Cerebellar nuclear complex (tissue), 1 donor: ENCODE results near the gene TMC1.
"Not testable (repeated sequence)": the region's sequence is repeated elsewhere in the genome, so short reads cannot be mapped to it uniquely, and the experiment has no call there.

Experiments used
- DNase-seq, 2 experiments: peaks; one replicate each; lab custom pipeline; 2025; lab: John Stamatoyannopoulos, UW

Gene TMC1

GRCh38 chr9:72521416-72521815 lies at the start of gene TMC1:
Gene TMC1 (plus strand): TSS chr9:72521608. CDS start chr9:72648649, 127,041 bp downstream.
- DNase-seq, result not testable (repeated sequence)

GRCh38 chr9:72473474-72474261 lies 47.7 kb upstream of the TMC1 start:
- DNase-seq, result no peak

- no peak for DNase-seq
These were observed 46.7 kb upstream of the TMC1 start for GRCh38 chr9:72474676-72475075.

DNA sequence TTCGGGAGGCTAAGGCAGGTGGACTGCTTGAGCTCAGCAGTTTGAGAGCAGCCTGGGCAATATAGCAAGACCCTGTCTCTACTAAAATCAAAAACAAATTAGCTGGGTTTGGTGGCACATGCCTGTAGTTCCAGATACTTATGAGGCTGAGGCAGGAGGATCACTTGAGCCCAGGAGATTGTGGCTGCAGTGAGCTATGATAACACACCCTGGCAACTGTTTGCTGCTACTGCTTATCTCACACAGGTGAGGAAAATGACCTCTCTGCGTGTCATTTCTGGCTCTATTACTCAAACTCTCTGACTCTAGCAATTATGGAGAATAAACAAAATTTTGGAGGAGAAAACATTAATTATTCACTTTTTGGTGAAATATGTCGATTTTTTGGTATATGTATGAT lies 45.3 kb upstream of the TMC1 start:
- no peak for DNase-seq

- DNase-seq, result no peak
These were observed 44.6 kb upstream of the TMC1 start for GRCh38 chr9:72476617-72477437.

DNA sequence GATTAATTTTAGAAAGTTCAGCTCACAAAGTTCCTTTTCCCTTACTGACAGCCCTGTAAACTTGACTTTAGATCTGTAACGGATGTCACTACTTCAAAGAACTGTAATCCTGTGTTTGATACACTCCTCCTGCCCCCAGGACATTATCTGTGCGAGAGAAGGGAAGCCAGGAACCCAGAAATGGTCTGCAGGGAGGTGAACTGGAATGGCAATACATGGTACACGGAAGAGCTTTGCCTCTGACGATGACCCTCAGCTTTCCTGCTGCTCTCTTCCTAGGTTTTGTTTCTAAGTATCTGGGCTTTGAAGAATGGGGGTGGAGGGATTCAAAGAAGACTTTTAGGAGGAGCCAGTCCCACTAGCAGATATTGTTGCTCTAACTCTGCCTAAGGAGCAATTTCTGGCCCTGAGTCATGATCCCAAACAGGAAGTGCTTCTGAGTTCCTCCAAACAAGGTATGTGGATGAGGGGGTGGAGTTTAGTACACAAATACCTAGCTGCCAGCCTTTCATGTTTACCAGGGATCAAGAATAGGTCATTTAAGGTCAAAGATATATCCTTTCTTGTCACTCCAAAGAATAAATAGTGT lies 43.4 kb upstream of the TMC1 start:
- DNase-seq, result no peak

- DNase-seq, result no peak
These were observed 42.4 kb upstream of the TMC1 start for GRCh38 chr9:72478966-72479365.

- not testable (repeated sequence) for DNase-seq
These were observed 41.1 kb upstream of the TMC1 start for GRCh38 chr9:72480261-72480660.

DNA sequence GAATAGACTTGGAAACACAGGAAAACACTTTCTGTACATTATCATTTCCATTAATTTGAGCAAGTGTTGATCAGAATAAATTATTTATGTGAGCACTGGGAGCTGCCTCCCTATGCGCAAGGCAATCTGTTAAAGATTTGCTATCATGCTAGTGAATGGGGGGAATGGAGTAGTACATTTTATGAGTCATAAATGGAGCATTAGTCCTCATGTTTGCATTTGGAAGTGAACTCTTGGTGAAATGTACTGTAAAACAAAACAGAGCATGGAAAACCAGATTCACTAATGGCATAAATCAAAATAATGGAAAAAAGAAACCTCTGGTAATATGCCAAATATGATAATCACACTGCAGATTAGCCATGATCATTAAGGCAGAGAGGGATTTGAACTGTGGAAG lies 40.5 kb upstream of the TMC1 start:
- DNase-seq, result no peak

- no peak for DNase-seq
These were observed 35.4 kb upstream of the TMC1 start for GRCh38 chr9:72485821-72486593.

GRCh38 chr9:72486594-72486955 lies 34.8 kb upstream of the TMC1 start:
- DNase-seq, result no peak

- DNase-seq, result not testable (repeated sequence)
These were observed 33.7 kb upstream of the TMC1 start for GRCh38 chr9:72487665-72488064.

DNA sequence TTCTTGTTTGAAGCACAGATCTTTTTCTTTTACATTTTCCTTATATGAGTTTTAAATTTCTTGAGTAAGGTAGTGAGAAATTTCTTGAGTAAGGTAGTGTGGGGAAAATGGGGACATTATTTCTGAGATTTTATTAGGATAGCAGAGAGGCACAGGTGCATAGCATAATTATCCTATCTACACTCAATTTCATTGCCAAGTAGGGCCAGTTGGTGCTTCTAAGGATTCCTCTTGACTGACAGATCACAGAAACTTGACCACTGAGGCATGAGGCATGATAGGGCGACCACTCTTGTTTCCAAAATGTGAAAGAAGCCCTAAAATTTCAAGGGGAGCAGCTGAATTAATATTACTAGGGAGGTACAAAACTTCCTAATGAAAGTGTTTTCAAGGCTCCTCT lies 31.4 kb upstream of the TMC1 start:
- DNase-seq, result peak in 1 of 2 experiments; percentile 21

DNA sequence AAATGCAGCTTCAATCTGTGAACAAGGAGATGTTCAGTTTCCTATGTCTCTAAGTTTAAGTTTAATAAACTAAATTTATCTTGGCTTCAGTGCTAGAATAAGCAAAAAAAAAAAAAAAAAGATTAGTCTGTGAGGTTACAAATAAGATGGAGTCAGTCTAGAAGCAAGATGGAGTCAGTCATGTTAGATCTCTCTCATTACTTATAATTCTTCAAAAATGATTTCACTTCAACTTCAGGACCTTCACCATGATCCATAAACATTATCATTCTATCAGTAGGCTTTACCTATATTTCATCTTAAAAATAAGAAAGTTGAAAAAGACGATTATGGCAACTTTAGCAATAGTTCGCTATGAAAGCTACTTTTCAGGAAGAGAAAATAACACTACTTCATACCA lies 30.2 kb upstream of the TMC1 start:
- DNase-seq, result no peak

GRCh38 chr9:72494051-72494450 lies 27.4 kb upstream of the TMC1 start:
- no peak for DNase-seq

DNA sequence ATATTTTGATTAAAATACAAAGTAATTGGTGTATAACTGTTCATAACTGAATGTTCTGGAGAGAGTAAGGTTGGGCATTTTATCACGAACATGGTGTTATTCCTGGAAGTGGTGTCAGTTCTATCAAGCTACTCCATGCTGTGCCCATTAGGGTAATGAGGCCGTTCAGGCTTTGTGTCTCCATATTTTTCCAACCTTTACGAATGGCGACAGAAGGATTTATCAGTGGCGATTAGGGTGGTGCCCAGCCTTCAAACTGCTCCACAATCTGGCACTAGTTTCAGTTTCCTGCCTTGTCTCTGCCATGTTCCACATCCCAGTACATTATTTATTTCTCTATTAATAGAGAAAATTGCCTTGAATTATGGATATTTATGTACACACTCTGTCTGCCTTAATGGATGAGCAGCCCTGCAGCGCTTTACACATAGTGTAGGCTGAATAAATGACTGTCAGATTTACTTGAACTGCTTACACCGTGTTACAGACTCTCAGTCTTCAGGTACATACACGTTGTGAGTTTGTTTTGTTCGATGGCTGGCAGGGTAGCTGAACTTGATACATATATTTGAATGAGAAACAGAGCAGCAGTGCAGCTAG lies 23.9 kb upstream of the TMC1 start:
- DNase-seq, result peak in 1 of 2 experiments; percentile 66

DNA sequence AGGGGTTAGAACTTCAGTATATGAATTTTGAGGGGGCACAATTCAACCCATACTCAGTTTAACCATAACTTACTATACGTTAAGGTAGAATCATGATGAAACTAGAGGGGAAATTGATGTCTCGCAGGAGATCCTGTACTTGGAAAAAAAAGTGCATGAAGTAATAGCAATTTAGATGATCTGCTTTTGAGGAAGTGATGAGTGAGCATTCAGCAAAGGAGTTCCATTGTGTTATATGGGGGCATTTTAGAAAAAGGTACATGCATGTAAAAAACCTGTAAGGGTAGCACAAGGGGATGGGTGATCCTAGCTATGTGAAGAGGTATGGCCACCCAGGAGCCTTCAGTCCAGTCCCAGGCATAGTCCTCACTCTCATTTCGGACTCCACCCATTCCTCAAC lies 14.8 kb upstream of the TMC1 start:
- no peak for DNase-seq

- no peak for DNase-seq
These were observed 12.4 kb upstream of the TMC1 start for GRCh38 chr9:72509053-72509452.

GRCh38 chr9:72509635-72510034 lies 11.8 kb upstream of the TMC1 start:
- DNase-seq, result no peak

DNA sequence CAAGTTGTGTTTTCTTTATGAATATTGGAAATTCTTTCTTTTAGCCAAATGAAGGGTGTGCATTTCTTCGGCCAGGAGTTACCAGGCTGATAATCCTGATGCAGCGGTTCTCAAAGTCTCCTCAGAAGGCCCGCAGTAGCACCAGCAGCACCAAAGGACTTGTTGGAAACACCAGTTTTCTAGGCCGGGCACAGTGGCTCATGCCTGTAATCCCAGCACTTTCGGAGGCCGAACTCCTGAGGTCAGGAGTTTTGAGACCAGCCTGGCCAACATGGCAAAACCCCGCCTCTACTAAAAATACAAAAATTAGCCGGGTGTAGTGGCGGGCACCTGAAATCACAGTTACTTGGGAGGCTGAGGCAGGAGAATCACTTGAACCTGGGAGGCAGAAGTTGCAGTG lies 397 bp upstream of the TMC1 start:
- DNase-seq, result not testable (repeated sequence)

DNA sequence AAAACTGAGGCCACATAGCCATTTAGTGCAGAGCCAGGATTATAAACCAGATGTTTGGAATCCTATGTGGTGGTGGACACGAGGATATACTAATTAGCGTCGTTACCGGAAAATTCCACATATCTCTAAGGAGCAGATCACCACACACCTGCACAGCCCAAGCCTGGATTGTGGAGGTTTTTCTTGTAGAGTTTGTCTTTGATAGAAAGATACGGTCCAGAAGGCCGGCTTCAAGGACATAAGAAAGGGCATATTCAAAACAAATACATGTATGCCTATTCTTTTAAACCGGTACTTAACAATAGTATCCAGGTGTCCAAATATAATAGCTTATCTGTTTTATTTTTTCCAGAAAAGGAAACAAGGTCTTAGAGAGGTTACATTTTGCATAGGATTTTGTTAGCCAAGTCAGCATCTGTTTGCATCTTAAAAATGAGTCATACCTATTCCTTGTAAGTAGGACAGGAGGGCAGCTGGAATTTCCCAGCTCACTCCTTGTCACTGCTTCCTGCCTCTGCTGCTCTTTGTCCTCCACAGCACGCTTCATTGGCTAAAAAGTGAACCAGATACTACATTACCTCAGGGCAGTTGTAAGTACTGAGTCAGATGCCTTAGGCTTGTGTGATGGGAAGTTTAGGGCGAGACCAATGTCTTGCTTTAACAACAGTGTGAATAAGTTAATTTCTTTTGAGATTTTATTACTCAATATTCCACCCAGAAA lies 3.6 kb downstream of the TMC1 start:
- no peak for DNase-seq
